Activated CD8-positive, alpha-beta memory T cell treated with anti-CD3 and anti-CD28 coated beads, Interleukin-2, amount 10 ng/mL, durations not matched to agents 7 days and 5 days (primary cell): ENCODE data around the gene CAB39. TPM values are rescaled to one million over a fixed set of nuclear protein-coding genes. Genes with fewer than 3 reads are reported as not detected.

ENCODE experiments used
- ATAC-seq: fragments of 150-1000 bp; cut with Tn5 transposase; one replicate; pipeline ENCODE4 v1.10.0; 2021; ENCODE audit warnings: moderate library complexity
- CTCF ChIA-PET: fragments of 350-600 bp; sonication (Branson Sonifier 250); formaldehyde crosslinking; loops from one replicate; lab custom pipeline; 2021; ENCODE audit warnings: antibody characterized with exemption; lab: Charles Lee
- DNase-seq: peaks from one replicate; pipeline ENCODE4 v3.0.0-alpha.2; 2020
- H3K27ac Mint-ChIP-seq: one replicate; pipeline ENCODE4 v1.8.0; 2021; ENCODE audit warnings: mild to moderate bottlenecking, mixed read lengths
- H3K27me3 Mint-ChIP-seq: one replicate; pipeline ENCODE4 v1.8.0; 2021; ENCODE audit warnings: mixed read lengths
- H3K36me3 Mint-ChIP-seq: one replicate; pipeline ENCODE4 v1.8.0; 2021; ENCODE audit warnings: mild to moderate bottlenecking, mixed read lengths
- H3K4me1 Mint-ChIP-seq: one replicate; pipeline ENCODE4 v1.8.0; 2021; ENCODE audit warnings: mixed read lengths
- H3K4me3 Mint-ChIP-seq: one replicate; pipeline ENCODE4 v1.8.0; 2021; ENCODE audit warnings: mild to moderate bottlenecking, moderate library complexity, mixed read lengths
- H3K9me3 Mint-ChIP-seq: one replicate; pipeline ENCODE4 v1.8.0; 2022; ENCODE audit warnings: low read depth, mixed read lengths
- total RNA-seq, 2 experiments: library from RNA; stranded (reverse); gene quantifications; one replicate each; pipeline ENCODE4 v1.2.3, GENCODE V29; 2021

The CAB39 gene
- total RNA-seq, 2 experiments from 2014 or later, result 148 to 174 TPM

DNA sequence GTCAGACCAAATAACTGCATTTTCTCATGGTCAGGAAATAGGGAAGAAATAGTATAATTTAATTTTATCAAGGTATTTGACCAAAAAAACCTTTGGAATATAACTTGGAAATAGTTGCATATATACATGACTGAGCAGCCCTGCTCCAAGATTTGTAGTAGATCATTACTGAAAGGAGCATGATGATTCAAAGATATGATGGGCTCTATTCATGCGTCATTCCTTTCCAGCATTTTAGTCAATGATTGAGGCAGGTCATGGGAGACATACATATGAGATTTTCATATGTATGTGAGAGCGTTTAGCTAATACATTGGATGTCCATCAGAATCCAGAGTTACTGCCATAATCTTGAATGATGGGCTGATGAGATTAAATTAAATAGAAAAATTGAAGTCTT is 74.5 kb downstream of the CAB39 start:
- Mint-ChIP-seq H3K4me1 (peaks cover 51% of the 10 kb centered on the region), H3K27me3 (no peaks in the 10 kb centered on the region), H3K27ac (no peak overlapping the region), H3K9me3 (peaks cover 37% of the 10 kb centered on the region), H3K36me3 (peaks cover 95% of the 10 kb centered on the region), H3K4me3 (no peak overlapping the region)
- CTCF ChIA-PET, result interaction anchor here (0.9 kb wide), 1 partner anchor 116 kb away, joined by 3 read pairs; no protein-coding TSS in a partner anchor
- no peak for DNase-seq
- ATAC-seq, result no peak

DNA sequence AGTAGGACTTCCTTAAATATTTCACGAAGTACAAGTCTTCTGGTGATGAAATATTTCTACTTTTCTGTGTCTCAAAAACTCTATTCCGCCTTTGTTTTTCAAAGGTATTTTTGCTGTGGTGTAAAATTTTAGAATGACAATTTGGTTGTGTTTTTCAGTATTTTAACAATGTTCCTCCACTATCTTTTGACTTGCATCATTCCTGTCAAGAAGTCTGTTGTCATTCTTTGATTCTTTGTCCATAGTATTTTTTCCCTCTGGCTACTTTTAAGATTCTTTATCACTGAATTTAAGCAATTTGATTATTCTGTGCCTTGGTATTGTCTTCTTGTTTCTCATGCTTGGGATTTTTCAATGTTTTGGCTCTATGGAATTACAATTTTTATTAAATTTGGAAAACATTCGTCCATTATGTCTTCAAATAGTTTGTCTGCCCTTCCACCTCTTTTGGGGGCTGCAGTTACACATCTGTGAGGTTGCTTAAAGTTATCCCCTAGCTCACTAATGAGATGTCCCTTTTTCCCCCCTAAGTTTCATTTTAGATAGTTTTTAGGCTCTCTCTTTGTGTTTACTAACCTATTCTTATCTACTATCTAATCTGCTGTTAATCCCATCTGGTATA is 76.0 kb downstream of the CAB39 start:
- Mint-ChIP-seq H3K9me3 (peaks cover 37% of the 10 kb centered on the region), H3K4me3 (no peak overlapping the region), H3K27me3 (no peaks in the 10 kb centered on the region), H3K4me1 (peaks cover 57% of the 10 kb centered on the region), H3K27ac (no peak overlapping the region), H3K36me3 (peaks cover 96% of the 10 kb centered on the region)
- DNase-seq (no peak), ATAC-seq (no peak)
- CTCF ChIA-PET, result interaction anchor here (1.0 to 1.9 kb wide), 3 partner anchors 9 to 45 kb away, joined by 3 to 9 read pairs (median 3); no protein-coding TSS in a partner anchor

DNA sequence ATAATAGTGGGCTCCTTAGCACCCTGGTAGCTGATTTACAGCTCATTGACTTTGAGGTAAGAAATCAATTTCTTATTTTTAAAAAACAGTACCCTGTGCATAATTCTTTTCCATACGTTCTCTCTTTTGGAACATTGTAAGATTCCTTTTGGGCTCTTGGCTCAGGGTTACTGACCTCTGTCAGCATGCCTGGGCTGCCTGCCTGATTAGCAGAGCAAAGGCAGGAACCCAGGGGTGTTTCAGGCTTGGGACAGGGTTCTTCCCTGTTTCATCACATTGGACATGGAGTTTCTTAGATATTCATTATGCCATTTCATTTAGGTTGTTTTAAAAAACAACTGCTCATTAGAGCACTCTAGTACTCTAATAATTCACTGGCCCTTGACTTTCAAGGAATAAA is 78.3 kb downstream of the CAB39 start:
- Mint-ChIP-seq H3K9me3 (peaks cover 22% of the 10 kb centered on the region), H3K4me3 (no peak overlapping the region), H3K27me3 (no peaks in the 10 kb centered on the region), H3K27ac (peak overlapping the region; percentile 30), H3K36me3 (peaks cover 89% of the 10 kb centered on the region), H3K4me1 (peaks cover 55% of the 10 kb centered on the region)
- CTCF ChIA-PET, result interaction anchor here (0.6 kb wide), 1 partner anchor 144 kb away, joined by 4 read pairs; no protein-coding TSS in a partner anchor
- no peak for DNase-seq
- no peak for ATAC-seq

GRCh38 chr2:230793572-230794359 is 81.1 kb downstream of the CAB39 start:
- peak overlapping the region; percentile 75 for H3K4me3 Mint-ChIP-seq
- DNase-seq (peak; percentile 92), ATAC-seq (peak; percentile 95)
- peaks cover 51% of the 10 kb centered on the region for H3K4me1 Mint-ChIP-seq
- no peaks in the 10 kb centered on the region for H3K27me3 Mint-ChIP-seq
- H3K27ac Mint-ChIP-seq, result peak overlapping the region; percentile 96
- peaks cover 8% of the 10 kb centered on the region for H3K9me3 Mint-ChIP-seq
- CTCF ChIA-PET, result interaction anchor here (0.7 to 2.9 kb wide), 12 partner anchors 10 to 80 kb away, joined by 3 to 23 read pairs (median 4); no protein-coding TSS in a partner anchor
- peaks cover 68% of the 10 kb centered on the region for H3K36me3 Mint-ChIP-seq

DNA sequence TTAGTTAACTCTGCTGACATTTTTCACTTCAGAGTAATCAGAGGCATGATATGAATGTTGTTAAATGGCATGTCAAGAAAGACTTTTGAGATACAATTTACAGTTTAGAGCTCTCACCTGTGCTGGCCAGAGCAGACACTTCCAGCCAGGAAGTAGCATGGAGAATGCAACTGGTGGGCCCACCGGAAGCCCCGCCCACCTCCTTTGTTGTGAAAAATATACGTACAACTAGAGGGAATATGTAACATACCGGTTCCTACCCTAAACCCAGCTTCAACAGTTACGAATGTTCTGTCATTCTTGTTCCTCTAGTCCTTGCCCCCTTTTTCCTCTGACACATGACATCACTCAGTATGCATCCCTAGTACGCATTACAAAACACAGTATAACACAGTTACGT is 81.9 kb downstream of the CAB39 start:
- H3K4me1 Mint-ChIP-seq, result peaks cover 54% of the 10 kb centered on the region
- ATAC-seq, result peak; percentile 32
- peaks cover 8% of the 10 kb centered on the region for H3K9me3 Mint-ChIP-seq
- no peaks in the 10 kb centered on the region for H3K27me3 Mint-ChIP-seq
- peak overlapping the region; percentile 75 for H3K4me3 Mint-ChIP-seq
- peak; percentile 59 for DNase-seq
- H3K36me3 Mint-ChIP-seq, result peaks cover 67% of the 10 kb centered on the region
- CTCF ChIA-PET, result interaction anchor here (0.9 to 2.9 kb wide), 8 partner anchors 13 to 81 kb away, joined by 3 to 23 read pairs (median 4); no protein-coding TSS in a partner anchor
- H3K27ac Mint-ChIP-seq, result peak overlapping the region; percentile 96

DNA sequence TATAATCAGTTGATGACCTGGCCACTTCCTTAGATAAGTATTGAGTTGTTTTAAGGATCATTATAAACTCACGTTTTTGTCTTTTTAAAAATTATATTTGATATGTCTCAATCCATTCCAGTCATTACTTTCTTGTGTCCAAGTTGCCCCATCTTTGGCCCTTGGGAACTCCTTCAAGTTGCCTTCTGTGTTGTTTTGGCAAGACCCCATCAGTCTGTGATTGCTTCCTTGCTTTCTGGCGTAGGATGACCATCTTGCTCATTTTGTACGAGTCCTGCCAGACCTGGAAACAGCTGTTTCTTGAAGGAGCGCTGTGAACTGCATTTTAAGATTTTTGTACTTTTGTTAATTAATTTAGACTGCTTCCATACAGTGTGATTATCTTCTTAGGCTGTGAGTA is 83.2 kb downstream of the CAB39 start:
- CTCF ChIA-PET, result interaction anchor here (1.1 to 4.3 kb wide), 3 partner anchors 22 to 134 kb away, joined by 3 to 47 read pairs (median 5); partner anchors contain the start of gene CAB39
- ATAC-seq (no peak), DNase-seq (no peak)
- Mint-ChIP-seq H3K36me3 (peaks cover 64% of the 10 kb centered on the region), H3K27ac (no peak overlapping the region), H3K9me3 (no peaks in the 10 kb centered on the region), H3K27me3 (no peaks in the 10 kb centered on the region), H3K4me3 (no peak overlapping the region), H3K4me1 (peaks cover 49% of the 10 kb centered on the region)

DNA sequence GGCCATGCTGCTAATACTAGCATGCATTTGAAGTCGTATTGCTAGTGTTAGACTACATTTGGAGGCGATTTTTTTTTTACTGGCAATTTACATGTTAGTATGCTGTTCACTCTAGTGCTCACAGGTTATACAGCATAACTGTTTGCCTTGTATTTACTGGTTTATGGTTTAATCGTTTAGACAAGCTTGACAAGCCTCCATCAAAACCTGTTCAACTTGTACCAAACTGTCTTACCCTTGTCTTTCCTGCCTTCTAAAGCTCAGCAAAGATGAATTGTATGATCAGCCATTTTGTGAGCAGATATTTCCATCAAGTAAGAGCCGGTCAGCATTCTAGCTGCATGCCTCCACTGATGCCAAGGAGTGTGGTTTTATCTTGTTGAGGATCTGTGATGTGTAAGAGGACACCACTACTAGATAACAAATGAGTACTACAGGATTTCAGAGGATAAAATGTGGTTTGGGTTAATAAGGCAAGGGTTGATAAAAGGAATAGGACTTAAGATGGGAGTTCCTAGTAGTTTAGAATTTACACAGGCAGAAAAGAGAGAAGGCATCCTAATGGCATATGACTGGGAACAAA is 83.7 kb downstream of the CAB39 start:
- DNase-seq (no peak), ATAC-seq (no peak)
- H3K9me3 Mint-ChIP-seq, result no peaks in the 10 kb centered on the region
- H3K4me1 Mint-ChIP-seq, result peaks cover 49% of the 10 kb centered on the region
- CTCF ChIA-PET, result interaction anchor here (0.9 to 4.3 kb wide), 5 partner anchors 15 to 135 kb away, joined by 3 to 47 read pairs (median 5); partner anchors contain the start of gene CAB39
- H3K36me3 Mint-ChIP-seq, result peaks cover 64% of the 10 kb centered on the region
- H3K27ac Mint-ChIP-seq, result no peak overlapping the region
- no peaks in the 10 kb centered on the region for H3K27me3 Mint-ChIP-seq
- H3K4me3 Mint-ChIP-seq, result no peak overlapping the region

GRCh38 chr2:230797515-230798495 is 85.2 kb downstream of the CAB39 start:
- DNase-seq (no peak), ATAC-seq (no peak)
- Mint-ChIP-seq H3K4me3 (no peak overlapping the region), H3K9me3 (no peaks in the 10 kb centered on the region), H3K27ac (no peak overlapping the region), H3K36me3 (peaks cover 63% of the 10 kb centered on the region), H3K27me3 (no peaks in the 10 kb centered on the region), H3K4me1 (peaks cover 39% of the 10 kb centered on the region)
- CTCF ChIA-PET, result interaction anchor here (0.8 to 4.3 kb wide), 30 partner anchors 8 to 524 kb away, joined by 3 to 47 read pairs (median 3); partner anchors contain the start of gene CAB39

DNA sequence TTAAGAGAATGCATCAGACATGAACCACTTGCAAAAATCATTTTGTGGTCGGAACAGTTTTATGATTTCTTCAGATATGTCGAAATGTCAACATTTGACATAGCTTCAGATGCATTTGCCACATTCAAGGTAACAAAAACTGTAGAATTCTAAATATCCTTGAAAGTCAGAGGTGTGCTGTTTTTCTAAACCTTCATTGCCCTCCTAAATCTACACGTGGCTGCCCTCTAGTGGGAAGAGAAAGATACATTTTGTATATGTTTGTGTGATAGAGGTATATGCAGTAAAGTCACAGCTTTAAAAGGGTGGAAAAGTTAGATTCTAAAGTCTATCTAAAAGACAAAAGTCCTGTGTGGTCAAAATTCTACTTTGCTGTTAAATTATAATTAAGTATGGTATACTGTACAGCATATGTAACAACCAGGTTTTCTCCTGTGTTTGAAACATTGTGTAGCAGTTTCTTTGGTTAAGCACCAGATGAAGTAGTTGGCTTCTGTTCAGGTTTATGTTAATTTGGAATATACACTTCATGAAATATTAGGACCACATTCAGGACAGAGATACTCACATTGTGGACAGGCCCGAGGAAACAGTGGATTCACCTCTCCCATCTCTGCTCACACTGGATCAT is 86.2 kb downstream of the CAB39 start:
- H3K4me1 Mint-ChIP-seq, result peaks cover 35% of the 10 kb centered on the region
- ATAC-seq, result no peak
- H3K4me3 Mint-ChIP-seq, result no peak overlapping the region
- peaks cover 63% of the 10 kb centered on the region for H3K36me3 Mint-ChIP-seq
- DNase-seq, result peak; percentile 65
- CTCF ChIA-PET, result interaction anchor here (0.8 to 4.3 kb wide), 27 partner anchors 9 to 525 kb away, joined by 3 to 47 read pairs (median 4); partner anchors contain the start of gene CAB39
- H3K27ac Mint-ChIP-seq, result no peak overlapping the region
- H3K9me3 Mint-ChIP-seq, result no peaks in the 10 kb centered on the region
- H3K27me3 Mint-ChIP-seq, result no peaks in the 10 kb centered on the region

- H3K36me3 Mint-ChIP-seq, result peaks cover 59% of the 10 kb centered on the region
- DNase-seq (no peak), ATAC-seq (no peak)
- CTCF ChIA-PET, result interaction anchor here (0.9 to 1.5 kb wide), 3 partner anchors 12 to 228 kb away, joined by 3 to 4 read pairs (median 3); no protein-coding TSS in a partner anchor
- H3K4me3 Mint-ChIP-seq, result no peak overlapping the region
- H3K27me3 Mint-ChIP-seq, result no peaks in the 10 kb centered on the region
- peaks cover 14% of the 10 kb centered on the region for H3K4me1 Mint-ChIP-seq
- no peaks in the 10 kb centered on the region for H3K9me3 Mint-ChIP-seq
- no peak overlapping the region for H3K27ac Mint-ChIP-seq
These were observed 92.8 kb downstream of the CAB39 start for GRCh38 chr2:230805353-230806017.

GRCh38 chr2:230807729-230808128 is 95.1 kb downstream of the CAB39 start:
- no peak for DNase-seq
- H3K36me3 Mint-ChIP-seq, result peaks cover 56% of the 10 kb centered on the region
- peaks cover 17% of the 10 kb centered on the region for H3K4me1 Mint-ChIP-seq
- no peak overlapping the region for H3K4me3 Mint-ChIP-seq
- no peak overlapping the region for H3K27ac Mint-ChIP-seq
- H3K9me3 Mint-ChIP-seq, result no peaks in the 10 kb centered on the region
- H3K27me3 Mint-ChIP-seq, result no peaks in the 10 kb centered on the region
- no peak for ATAC-seq
- CTCF ChIA-PET, result interaction anchor here (0.5 kb wide), 1 partner anchor 509 kb away, joined by 3 read pairs; no protein-coding TSS in a partner anchor
